ENCODE data around the gene ANKH. TPM values are rescaled to one million over a fixed set of nuclear protein-coding genes. Genes with fewer than 3 reads are reported as not detected.

Gene ANKH
- total RNA-seq, 1 donor from 2014 or later, result 39.1 TPM

- DNase-seq (ENCODE audit: low spot score in 2 of 2, unreplicated experiment in 2 of 2), result no peak
- Mint-ChIP-seq H3K36me3 (peaks cover 2% of the 10 kb centered on the region), H3K4me1 (no peaks in the 10 kb centered on the region), H3K9me3 (no peaks in the 10 kb centered on the region), H3K27me3 (ENCODE audit: low read depth) (no peaks in the 10 kb centered on the region), H3K27ac (no peak overlapping the region), H3K4me3 (no peak overlapping the region)
- TF ChIP-seq, protein P1, sequence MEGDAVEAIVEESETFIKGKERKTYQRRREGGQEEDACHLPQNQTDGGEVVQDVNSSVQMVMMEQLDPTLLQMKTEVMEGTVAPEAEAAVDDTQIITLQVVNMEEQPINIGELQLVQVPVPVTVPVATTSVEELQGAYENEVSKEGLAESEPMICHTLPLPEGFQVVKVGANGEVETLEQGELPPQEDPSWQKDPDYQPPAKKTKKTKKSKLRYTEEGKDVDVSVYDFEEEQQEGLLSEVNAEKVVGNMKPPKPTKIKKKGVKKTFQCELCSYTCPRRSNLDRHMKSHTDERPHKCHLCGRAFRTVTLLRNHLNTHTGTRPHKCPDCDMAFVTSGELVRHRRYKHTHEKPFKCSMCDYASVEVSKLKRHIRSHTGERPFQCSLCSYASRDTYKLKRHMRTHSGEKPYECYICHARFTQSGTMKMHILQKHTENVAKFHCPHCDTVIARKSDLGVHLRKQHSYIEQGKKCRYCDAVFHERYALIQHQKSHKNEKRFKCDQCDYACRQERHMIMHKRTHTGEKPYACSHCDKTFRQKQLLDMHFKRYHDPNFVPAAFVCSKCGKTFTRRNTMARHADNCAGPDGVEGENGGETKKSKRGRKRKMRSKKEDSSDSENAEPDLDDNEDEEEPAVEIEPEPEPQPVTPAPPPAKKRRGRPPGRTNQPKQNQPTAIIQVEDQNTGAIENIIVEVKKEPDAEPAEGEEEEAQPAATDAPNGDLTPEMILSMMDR (IDR thresholded peaks at IDR 0.05; ENCODE audit: unreplicated experiment), result no peak
These were observed 40.6 kb downstream of the ANKH start for GRCh38 chr5:14831006-14831338.

DNA sequence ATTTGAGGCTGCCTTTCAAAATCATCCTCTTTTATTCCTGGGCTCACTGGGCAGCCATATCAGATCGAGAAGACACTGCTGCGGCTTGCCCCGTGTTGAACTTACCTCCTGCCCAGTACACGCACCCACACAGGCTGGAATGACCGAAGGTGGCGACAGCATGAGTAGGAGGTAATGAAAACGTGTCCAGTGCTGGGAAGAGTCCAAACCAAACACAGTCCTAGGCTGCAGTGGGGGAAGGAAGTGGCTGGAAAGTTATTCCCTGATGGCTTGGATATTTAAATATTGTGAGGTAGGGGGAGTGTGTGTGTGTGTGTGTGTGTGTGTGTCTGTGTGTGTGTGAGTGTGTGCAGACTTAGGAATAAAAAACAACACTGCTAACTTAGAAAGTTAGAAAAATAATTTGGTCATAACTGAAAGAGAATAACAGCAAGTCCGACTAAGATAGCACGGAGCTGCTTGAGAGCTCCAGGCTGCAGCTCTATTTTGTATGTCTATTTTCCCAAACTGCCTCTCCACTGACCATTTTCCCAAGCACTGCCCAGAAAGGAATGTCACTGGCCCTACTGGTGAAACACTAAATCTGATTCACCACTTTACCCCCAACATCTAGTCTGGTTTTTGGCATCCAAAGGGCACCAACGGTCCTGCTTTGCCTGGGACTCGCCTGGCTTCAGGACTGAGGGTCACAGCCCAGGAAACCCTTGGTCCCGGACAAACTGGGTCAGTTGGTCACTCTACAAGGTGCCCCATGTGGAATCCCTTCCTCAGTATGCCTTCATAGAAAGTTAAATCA, 41.2 kb downstream of the ANKH start:
- no peak for DNase-seq (ENCODE audit: low spot score in 2 of 2, unreplicated experiment in 2 of 2)
- Mint-ChIP-seq H3K4me3 (no peak overlapping the region), H3K27me3 (ENCODE audit: low read depth) (no peaks in the 10 kb centered on the region), H3K36me3 (peaks cover 2% of the 10 kb centered on the region), H3K27ac (no peak overlapping the region), H3K4me1 (no peaks in the 10 kb centered on the region), H3K9me3 (no peaks in the 10 kb centered on the region)
- TF ChIP-seq, protein P1 (IDR thresholded peaks at IDR 0.05; ENCODE audit: unreplicated experiment), result no peak

GRCh38 chr5:14829396-14829795, 42.2 kb downstream of the ANKH start:
- Mint-ChIP-seq H3K27ac (no peak overlapping the region), H3K4me3 (no peak overlapping the region), H3K4me1 (no peaks in the 10 kb centered on the region), H3K9me3 (no peaks in the 10 kb centered on the region), H3K36me3 (peaks cover 2% of the 10 kb centered on the region), H3K27me3 (ENCODE audit: low read depth) (no peaks in the 10 kb centered on the region)
- DNase-seq (ENCODE audit: low spot score in 2 of 2, unreplicated experiment in 2 of 2), result no peak
- TF ChIP-seq, protein P1 (IDR thresholded peaks at IDR 0.05; ENCODE audit: unreplicated experiment), result no peak

DNA sequence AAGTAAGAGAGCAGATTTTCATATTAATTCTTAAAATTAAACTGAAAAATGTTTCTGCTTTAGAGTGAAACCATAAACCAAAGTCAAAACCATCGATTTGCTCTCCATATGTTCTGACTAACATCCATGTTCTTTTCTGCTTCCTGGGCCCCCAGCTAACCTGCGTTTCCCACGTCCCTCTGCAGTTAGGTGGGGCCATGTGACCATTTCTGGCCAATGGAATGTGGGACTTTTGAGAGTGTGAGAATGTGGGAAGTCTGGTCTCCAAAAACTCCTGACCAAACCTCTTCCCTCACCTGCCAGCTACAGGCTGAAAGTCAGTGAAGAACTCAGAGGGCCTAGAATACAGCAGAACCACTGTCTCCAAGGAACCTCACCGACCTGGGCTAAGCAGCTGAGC, 44.9 kb downstream of the ANKH start:
- H3K4me1 Mint-ChIP-seq, result no peaks in the 10 kb centered on the region
- H3K9me3 Mint-ChIP-seq, result no peaks in the 10 kb centered on the region
- H3K4me3 Mint-ChIP-seq, result no peak overlapping the region
- H3K27me3 Mint-ChIP-seq (ENCODE audit: low read depth), result no peaks in the 10 kb centered on the region
- TF ChIP-seq, protein P1 (IDR thresholded peaks at IDR 0.05; ENCODE audit: unreplicated experiment), result no peak
- H3K36me3 Mint-ChIP-seq, result peaks cover 2% of the 10 kb centered on the region
- H3K27ac Mint-ChIP-seq, result no peak overlapping the region
- DNase-seq (ENCODE audit: low spot score in 2 of 2, unreplicated experiment in 2 of 2), result no peak

DNA sequence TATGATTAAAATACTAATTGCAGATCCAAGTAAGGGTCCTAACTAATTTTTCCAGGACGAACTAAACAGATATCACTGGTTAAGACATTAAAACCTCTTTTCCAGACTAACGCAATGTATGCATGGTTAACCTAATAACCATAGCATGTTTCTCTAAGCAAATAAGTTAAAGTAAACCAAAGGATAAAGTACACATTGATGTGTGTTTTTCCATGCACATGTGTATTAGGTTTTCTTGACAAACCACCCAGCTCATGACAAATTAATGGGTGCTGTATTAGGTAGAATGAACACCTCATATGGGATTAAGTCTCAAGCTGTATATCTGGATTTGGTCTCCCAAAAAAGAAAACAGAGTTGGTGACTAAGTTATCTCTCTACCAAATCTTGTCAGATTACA, 45.6 kb downstream of the ANKH start:
- Mint-ChIP-seq H3K4me3 (no peak overlapping the region), H3K9me3 (no peaks in the 10 kb centered on the region), H3K27me3 (ENCODE audit: low read depth) (no peaks in the 10 kb centered on the region), H3K36me3 (peaks cover 2% of the 10 kb centered on the region), H3K4me1 (peaks cover 6% of the 10 kb centered on the region), H3K27ac (no peak overlapping the region)
- no peak for DNase-seq (ENCODE audit: low spot score in 2 of 2, unreplicated experiment in 2 of 2)
- TF ChIP-seq, protein P1 (IDR thresholded peaks at IDR 0.05; ENCODE audit: unreplicated experiment), result no peak
